GDM1 (cell line): Measurements from ENCODE around the gene TXNRD3.
"Not testable (repeated sequence)": the region's sequence is repeated elsewhere in the genome, so short reads cannot be mapped to it uniquely, and the experiment has no call there.

ENCODE experiments used
- DNase-seq: peaks from one replicate; lab custom pipeline; 2025; lab: John Stamatoyannopoulos, UW

TXNRD3 gene

GRCh38 chr3:126646674-126647073 is 8.2 kb downstream of the TXNRD3 start:
- DNase-seq, result no peak

GRCh38 chr3:126644615-126645014 is 10.3 kb downstream of the TXNRD3 start:
- no peak for DNase-seq

GRCh38 chr3:126638790-126639189 is 16.1 kb downstream of the TXNRD3 start:
- no peak for DNase-seq

GRCh38 chr3:126636436-126636835 is 18.5 kb downstream of the TXNRD3 start:
- no peak for DNase-seq

GRCh38 chr3:126634803-126635202 is 20.1 kb downstream of the TXNRD3 start:
- DNase-seq, result no peak

- DNase-seq, result no peak
Measured at GRCh38 chr3:126630020-126630419, 24.9 kb downstream of the TXNRD3 start.

- not testable (repeated sequence) for DNase-seq
Measured at GRCh38 chr3:126625735-126626134, 29.2 kb downstream of the TXNRD3 start.

GRCh38 chr3:126622694-126623093 is 32.2 kb downstream of the TXNRD3 start:
- DNase-seq, result no peak

GRCh38 chr3:126621627-126622345 is 33.1 kb downstream of the TXNRD3 start:
- DNase-seq, result no peak

- no peak for DNase-seq
Measured at GRCh38 chr3:126621171-126621570, 33.8 kb downstream of the TXNRD3 start.

GRCh38 chr3:126620738-126621137 is 34.2 kb downstream of the TXNRD3 start:
- no peak for DNase-seq

GRCh38 chr3:126618760-126619159 is 36.2 kb downstream of the TXNRD3 start:
- no peak for DNase-seq

GRCh38 chr3:126618021-126618420 is 36.9 kb downstream of the TXNRD3 start:
- DNase-seq, result no peak

GRCh38 chr3:126617571-126617970 is 37.4 kb downstream of the TXNRD3 start:
- DNase-seq, result no peak

GRCh38 chr3:126616931-126617330 is 38.0 kb downstream of the TXNRD3 start:
- no peak for DNase-seq

GRCh38 chr3:126613479-126614188 is 41.3 kb downstream of the TXNRD3 start:
- DNase-seq, result peak; percentile 7

- DNase-seq, result no peak
Measured at GRCh38 chr3:126612479-126613205, 42.3 kb downstream of the TXNRD3 start.

- DNase-seq, result no peak
Measured at GRCh38 chr3:126609909-126610308, 45.0 kb downstream of the TXNRD3 start.

- peak; percentile 50 for DNase-seq
Measured at GRCh38 chr3:126607214-126607908, 47.6 kb downstream of the TXNRD3 start.

GRCh38 chr3:126606001-126606400 is 48.9 kb downstream of the TXNRD3 start:
- DNase-seq, result no peak

- no peak for DNase-seq
Measured at GRCh38 chr3:126604691-126605090, 50.2 kb downstream of the TXNRD3 start.

- no peak for DNase-seq
Measured at GRCh38 chr3:126599101-126599500, 55.8 kb downstream of the TXNRD3 start.
